Measurements from ENCODE around the gene CTTN.

Gene CTTN

DNA sequence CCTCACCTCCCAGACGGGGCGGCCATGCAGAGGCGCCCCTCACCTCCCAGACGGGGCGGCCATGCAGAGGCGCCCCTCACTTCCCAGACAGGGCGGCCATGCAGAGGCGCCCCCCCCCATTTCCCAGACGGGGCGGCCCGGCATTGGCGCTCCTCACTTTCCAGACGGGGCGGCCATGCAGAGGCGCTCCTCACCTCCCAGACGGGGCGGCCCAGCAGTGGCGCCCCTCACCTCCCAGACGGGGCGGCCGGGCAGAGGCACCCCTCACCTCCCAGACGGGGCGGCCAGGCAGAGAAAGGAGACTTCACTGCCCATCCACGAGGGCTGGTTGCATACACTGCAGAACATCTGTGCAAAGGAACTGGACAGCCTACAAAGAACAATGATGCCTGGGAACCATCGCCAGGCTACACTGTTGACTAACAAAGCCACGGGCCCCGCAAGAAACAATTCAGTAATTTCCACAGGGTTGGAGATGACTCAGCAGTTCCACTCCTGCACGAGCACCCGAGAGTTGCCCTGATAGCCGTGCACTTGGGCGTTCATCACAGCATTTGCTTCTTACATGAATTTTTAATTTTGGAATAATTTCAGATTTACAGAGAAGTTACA is 58.7 kb downstream of the CTTN start:
- DNase-seq = no peak

- no peak for DNase-seq
These were observed 60.4 kb downstream of the CTTN start for GRCh38 chr11:70458736-70459135.

DNA sequence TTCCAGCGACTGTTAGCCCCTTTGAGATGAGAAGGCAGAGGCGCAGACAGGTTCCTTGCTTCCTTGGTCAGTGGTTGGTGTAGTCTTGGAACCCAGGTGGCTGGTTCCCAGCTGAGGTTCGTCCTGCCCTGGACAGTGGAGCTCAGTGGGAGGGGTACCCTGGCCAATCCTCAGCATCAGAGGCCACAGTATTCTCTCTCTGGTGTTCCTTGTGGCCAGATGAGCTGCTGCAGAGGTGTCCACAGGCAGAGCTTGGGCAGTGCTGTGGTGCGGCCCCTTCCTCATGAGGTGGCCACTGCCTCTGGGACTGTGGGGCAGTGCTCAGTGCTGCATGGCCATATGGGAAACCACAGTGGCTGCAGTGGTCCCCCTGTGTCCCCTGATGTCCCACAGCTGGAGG is 61.8 kb downstream of the CTTN start:
- no peak for DNase-seq

GRCh38 chr11:70460964-70461363 is 62.6 kb downstream of the CTTN start:
- no peak for DNase-seq

- DNase-seq = no peak
These were observed 64.6 kb downstream of the CTTN start for GRCh38 chr11:70462818-70463477.

DNA sequence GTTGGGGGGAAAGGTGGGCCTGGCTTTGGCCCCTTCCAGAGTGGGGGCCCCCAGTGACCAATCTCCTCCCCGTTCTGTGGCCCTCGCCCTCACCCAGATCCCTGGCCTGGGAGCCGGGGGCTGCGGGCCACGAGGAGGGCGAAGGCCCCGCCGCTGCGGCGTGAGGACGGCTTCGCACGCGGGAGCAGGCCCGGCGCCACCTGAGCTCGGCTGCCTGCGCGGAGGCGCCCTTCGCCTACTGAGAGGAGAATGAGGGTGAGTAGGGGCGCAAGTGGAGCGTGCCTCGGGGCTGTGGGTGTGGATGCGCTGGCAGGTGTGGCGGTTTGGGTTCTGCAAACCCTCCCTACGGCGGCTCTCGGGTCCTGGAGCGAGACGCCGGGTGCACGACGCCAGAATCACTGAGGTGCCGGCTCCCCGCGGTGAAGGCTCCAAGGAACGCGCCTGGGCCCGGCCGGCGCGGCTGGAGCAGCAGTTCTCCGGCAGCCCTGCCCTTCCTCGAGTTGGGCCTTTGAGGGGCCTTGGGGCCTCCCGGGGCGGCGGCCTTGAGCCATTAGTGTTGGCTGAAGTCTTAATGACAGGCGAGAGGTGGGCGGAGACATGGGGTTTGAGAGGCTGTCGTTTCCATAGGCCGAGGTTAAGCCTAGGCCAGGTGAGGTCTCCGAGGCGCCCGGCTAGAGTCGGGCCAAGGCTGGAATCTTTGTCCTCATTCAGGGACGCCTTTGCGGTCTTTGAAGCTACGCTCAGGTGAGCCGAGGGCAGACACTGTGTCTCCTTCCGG is 65.3 kb downstream of the CTTN start:
- no peak for DNase-seq

DNA sequence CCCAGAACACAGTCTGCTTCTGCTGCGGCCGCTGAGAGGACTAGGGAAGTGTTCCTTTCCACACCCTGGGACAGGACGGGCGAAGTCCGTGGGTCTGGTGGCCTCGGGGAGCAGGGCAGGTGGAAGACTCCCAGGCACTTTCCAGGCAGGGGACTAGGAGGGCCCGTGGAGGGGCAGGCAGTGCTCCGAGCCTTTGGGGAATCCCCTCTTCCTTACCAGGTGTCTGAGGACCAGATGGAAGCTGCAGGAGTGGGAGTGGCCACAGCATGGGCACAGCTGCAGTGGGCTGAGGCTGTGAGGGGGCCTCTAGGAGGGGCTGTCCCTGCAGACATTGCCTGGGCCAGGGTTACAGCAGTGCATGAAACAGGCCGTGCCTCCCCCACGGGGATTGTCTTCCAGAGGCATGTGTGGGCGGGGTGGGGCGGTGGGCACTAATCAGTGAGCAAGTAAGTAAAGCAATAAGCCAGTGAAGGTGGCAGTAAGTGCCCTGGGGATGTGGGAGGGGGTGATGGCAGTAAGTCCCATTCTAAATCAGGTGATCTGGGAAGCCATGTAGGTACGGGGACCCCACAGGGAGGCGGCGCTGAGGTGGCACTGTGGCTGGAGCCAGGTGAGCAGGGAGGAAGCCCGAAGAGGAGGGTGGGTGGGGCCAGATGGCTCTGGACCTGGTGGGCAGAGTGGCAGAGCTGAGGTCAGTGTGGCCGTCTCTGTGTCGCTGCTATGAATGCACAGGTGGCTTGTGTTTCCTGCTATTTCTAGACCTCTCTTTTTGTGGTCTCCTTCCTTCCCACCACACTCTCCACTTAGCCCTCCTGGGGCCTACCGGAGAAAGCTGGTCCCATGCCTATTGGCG is 66.4 kb downstream of the CTTN start:
- no peak for DNase-seq

GRCh38 chr11:70466154-70466553 is 67.8 kb downstream of the CTTN start:
- no peak for DNase-seq

GRCh38 chr11:70466596-70466995 is 68.3 kb downstream of the CTTN start:
- DNase-seq = no peak

- DNase-seq = no peak
These were observed 69.1 kb downstream of the CTTN start for GRCh38 chr11:70467201-70468085.

DNA sequence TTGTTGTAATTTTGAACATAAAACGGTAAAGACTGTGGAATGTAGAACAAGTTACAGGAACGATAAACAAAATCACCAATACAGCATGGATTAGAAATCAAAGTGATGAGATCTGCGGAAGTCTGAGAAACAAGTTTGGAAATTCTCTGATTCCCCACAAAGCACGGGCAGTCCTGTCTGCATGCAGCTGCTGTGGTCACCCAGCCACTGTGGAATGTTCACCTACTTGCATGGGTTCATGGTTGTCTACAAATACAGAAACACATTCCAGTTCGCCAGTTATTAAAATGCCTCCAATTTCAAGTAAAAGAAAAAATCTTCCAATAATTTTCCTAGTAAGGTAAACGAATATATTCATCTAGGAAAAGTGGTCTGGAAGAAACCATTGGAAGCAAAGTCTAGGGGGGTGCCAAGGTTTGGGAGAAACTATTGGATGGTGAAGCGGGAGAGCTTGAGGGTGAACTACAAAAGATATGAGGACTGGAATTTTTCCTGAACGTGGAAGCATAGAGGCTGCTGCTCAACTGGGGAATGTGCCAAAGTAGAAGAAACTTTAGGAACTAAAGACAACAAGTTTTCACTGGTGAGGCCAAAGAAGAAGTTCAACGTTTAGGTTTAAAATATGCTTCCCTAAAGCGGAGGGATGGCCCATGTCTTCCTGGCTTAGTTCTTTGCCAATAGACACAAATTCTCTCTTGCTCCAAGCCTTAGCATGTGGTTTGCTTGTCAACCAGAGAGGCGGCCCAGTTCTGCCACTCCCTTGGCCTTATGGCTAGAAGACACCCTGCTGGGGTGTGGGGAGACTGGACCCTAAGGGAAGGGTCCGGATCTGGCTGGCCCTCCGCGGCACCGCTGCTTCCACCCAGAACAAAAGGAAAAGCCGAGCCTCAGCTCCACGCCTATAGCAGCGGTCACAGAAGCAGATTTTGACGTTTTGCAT is 70.2 kb downstream of the CTTN start:
- DNase-seq = no peak

GRCh38 chr11:70470127-70470526 is 71.8 kb downstream of the CTTN start:
- DNase-seq = no peak

- no peak for DNase-seq
These were observed 72.9 kb downstream of the CTTN start for GRCh38 chr11:70471254-70471653.

DNA sequence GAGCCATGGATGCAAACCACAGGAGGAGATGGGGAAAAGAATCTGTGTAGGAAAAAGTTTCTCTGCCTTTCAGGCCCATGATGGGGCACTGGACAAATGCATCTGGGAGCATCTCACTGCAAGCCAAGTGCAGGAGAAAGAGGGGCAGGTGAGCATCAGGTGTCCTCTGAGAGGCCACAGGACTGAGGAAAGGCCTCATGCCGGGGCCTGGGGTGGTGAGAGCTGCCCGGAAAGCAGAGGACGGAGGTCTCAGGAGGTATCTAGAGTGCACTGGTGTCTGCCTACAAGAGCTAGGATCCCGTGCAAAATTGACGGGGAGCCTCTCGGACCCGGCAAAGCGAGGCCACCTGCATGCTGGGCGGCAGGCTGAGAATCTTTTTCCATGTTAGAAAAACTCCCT is 73.9 kb downstream of the CTTN start:
- DNase-seq = no peak

DNA sequence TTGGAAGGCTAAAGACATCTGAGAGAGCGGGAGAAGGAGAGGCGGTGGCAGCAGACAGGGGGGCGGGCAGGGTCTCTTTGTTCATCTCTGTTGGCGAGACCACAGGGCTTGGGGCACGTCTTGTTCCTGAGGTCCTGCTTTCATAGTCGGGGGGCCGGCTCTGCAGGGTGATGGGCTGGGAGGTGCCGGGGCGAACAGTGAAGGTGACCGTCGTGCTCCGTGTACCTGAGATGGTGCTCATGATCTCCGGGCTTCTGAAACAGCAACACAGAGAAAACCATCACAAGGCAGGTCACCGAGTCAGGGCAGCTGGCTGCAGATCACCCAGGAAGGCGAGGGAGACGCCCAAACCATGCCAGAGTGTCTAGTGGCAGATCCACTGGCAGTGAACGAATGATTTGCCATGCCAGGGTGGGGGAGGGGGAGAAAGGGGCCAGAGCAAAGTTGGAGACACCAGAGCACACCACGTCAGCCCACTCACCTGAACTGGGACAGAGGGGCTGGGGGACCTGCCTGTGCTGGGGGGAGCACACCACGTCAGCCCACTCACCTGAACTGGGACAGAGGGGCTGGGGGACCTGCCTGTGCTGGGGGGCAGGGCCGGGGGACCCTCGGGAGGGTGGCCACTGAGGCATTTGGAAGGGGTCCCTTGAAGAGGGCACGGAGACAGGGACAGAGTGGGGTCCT is 75.0 kb downstream of the CTTN start:
- DNase-seq = no peak

DNA sequence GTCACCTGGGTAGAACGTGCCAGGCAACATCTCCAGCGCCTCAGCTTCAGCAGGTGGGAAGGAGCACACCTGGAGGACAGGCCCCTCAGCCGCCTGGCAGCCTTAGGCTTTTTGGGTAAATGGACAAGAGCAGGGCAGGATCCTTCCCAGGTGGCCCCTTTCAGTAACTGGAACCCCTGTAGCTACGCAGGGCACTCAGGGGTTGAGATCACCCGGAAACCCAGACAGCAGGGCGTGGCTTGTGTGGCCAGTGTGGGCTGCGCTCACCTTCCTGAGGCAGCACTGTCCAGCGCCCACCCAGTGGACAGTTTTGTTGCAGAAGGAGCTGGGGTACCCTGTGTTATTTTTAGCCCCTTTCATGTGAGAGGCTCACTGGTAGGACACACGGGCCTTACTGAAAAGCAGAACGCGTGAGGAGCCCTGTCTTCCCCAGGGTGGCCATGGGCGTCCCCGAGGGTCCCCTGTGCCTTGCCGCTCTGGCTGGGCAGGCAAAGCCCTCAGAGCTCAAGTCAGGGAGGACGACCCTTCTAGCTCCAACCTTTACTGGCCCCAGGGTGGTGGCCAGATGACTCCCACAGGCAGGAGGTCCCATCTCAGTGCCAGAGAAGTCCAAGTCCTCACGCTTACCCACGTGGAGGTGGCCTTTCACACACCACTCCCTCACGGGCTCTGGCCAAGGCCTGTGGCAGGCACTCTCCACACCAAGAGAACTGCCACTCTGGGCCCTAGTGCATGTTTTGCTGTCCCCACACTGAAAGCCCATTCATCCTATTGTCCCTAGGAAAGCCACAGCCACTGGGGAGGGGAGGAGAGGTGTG is 75.8 kb downstream of the CTTN start:
- DNase-seq = no peak

GRCh38 chr11:70474710-70475109 is 76.4 kb downstream of the CTTN start:
- no peak for DNase-seq

- no peak for DNase-seq
These were observed 78.3 kb downstream of the CTTN start for GRCh38 chr11:70476669-70477068.

GRCh38 chr11:70477176-70477575 is 78.8 kb downstream of the CTTN start:
- DNase-seq = no peak

- DNase-seq = no peak
These were observed 79.3 kb downstream of the CTTN start for GRCh38 chr11:70477609-70478008.
